K562 (cell line): ENCODE measurements around the gene ITGB5. TPM values are rescaled to one million over a fixed set of nuclear protein-coding genes. Genes with fewer than 3 reads are reported as not detected.

Experiments used
- CBFA2T2 ChIP-seq: fragments of 450-650 bp; conservative IDR thresholded peaks from 2 replicates; pipeline ENCODE4 v1.6.1; 2017; ENCODE audit warnings: mild to moderate bottlenecking
- CTBP1 ChIP-seq: fragments of 450-650 bp; IDR thresholded peaks from 2 replicates; pipeline ENCODE4 v1.6.1; 2016; ENCODE audit warnings: borderline replicate concordance
- EGR1 ChIP-seq: fragments of 450-650 bp; conservative IDR thresholded peaks from 2 replicates; pipeline ENCODE4 v1.6.1; 2017; ENCODE audit warnings: mild to moderate bottlenecking
- EP300 ChIP-seq: IDR thresholded peaks from 2 replicates; pipeline ENCODE4 v1.6.1; 2012; ENCODE audit warnings: low read length, improper control_type of control experiment
- FIP1L1 ChIP-seq: fragments of 200-400 bp; formaldehyde crosslinking; IDR thresholded peaks from 2 replicates; pipeline ENCODE4 v1.6.1; 2018; ENCODE audit warnings: mild to moderate bottlenecking, low read depth, low read length; ENCODE audit not compliant: poor library complexity, severe bottlenecking
- HNRNPL ChIP-seq: fragments of 200-400 bp; formaldehyde crosslinking; IDR thresholded peaks from 2 replicates; pipeline ENCODE4 v1.6.1; 2017; ENCODE audit warnings: low read depth, mild to moderate bottlenecking, low read length
- JUND ChIP-seq, 2 experiments: IDR thresholded peaks; 2 replicates in 1 of 2; 3 replicates in 1 of 2; pipeline ENCODE4 v1.6.1; 2011; ENCODE audit warnings: borderline replicate concordance in 2 of 2, low read depth in 2 of 2, low read length in 2 of 2, improper control_type of control experiment in 1 of 2, missing biosample characterization in 1 of 2, missing genetic modification characterization in 1 of 2, missing genetic modification reagents in 1 of 2
- KAT7 ChIP-seq: sonication (generic); formaldehyde crosslinking; IDR thresholded peaks from 2 replicates; pipeline ENCODE4 v1.8.0; 2022; ENCODE audit warnings: missing genetic modification reagents, mild to moderate bottlenecking, borderline replicate concordance
- MAFK ChIP-seq: IDR thresholded peaks from 2 replicates; pipeline ENCODE4 v1.6.1; 2011; ENCODE audit warnings: low read length, improper control_type of control experiment
- NCOR1 ChIP-seq: fragments of 450-650 bp; IDR thresholded peaks from 2 replicates; pipeline ENCODE4 v1.6.1; 2016; ENCODE audit warnings: mild to moderate bottlenecking, moderate library complexity
- RBM39 ChIP-seq: fragments of 200-400 bp; formaldehyde crosslinking; optimal IDR thresholded peaks from 2 replicates; pipeline ENCODE3; 2018; ENCODE audit warnings: low read depth, low read length
- SAFB2 ChIP-seq: fragments of 200-400 bp; formaldehyde crosslinking; IDR thresholded peaks from 2 replicates; pipeline ENCODE4 v1.6.1; 2018; ENCODE audit warnings: borderline replicate concordance, low read length, low read depth, moderate library complexity; ENCODE audit not compliant: severe bottlenecking
- SMAD4 ChIP-seq: fragments of 250-450 bp; sonication (Bioruptor Pico); conservative IDR thresholded peaks from 2 replicates; pipeline ENCODE4 v1.8.0; 2021; ENCODE audit warnings: inconsistent platforms, mild to moderate bottlenecking, moderate library complexity
- SMARCE1 ChIP-seq: fragments of 450-650 bp; IDR thresholded peaks from 2 replicates; pipeline ENCODE4 v1.7.1; 2016; ENCODE audit warnings: mild to moderate bottlenecking
- SOX6 ChIP-seq: fragments of 450-650 bp; IDR thresholded peaks from 2 replicates; pipeline ENCODE4 v1.6.1; 2014; ENCODE audit warnings: mild to moderate bottlenecking
- TBL1XR1 ChIP-seq, 2 experiments: IDR thresholded peaks; 2 replicates each; pipeline ENCODE4 v1.6.1; 2012; ENCODE audit warnings: improper control_type of control experiment in 2 of 2, low read length in 2 of 2, mild to moderate bottlenecking in 1 of 2
- TBP ChIP-seq: optimal IDR thresholded peaks from 2 replicates; pipeline ENCODE3; 2011; ENCODE audit warnings: low read depth, low read length, improper control_type of control experiment
- TCF7L2 ChIP-seq: fragments of 150-350 bp; IDR thresholded peaks from 2 replicates; pipeline ENCODE4 v1.6.1; 2016; ENCODE audit warnings: low read depth, mild to moderate bottlenecking, low read length, moderate library complexity
- ZC3H8 ChIP-seq: fragments of 450-650 bp; IDR thresholded peaks from 2 replicates; pipeline ENCODE4 v1.6.1; 2017
- polyA plus RNA-seq, 8 experiments: library from polyadenylated mRNA; depleted of rRNA in 4 of 8; stranded (reverse) in 5 of 8; unstranded in 3 of 8; fragments of >200 nt; fragmentation: Nextera tagmentation in 2 of 8; fragmentation: Illumina TruSeq in 1 of 8; extraction: Ambion mirVana in 2 of 8; extraction: Trizol in 1 of 8; gene quantifications; 2 replicates each; pipeline versions ENCODE4 v1.2.1 to v1.2.3, GENCODE V29; 2011 to 2014; ENCODE audit warnings: inconsistent platforms in 1 of 8, missing spikeins in 1 of 8
- total RNA-seq, 7 experiments: library from RNA; depleted of rRNA in 6 of 7; stranded (reverse); fragments of >200 nt in 6 of 7; fragmentation: Illumina TruSeq in 2 of 7; extraction: Trizol in 2 of 7; gene quantifications; 2 replicates each; pipeline versions ENCODE4 v1.2.1 to v1.2.3, GENCODE V29; 2011 to 2021; ENCODE audit warnings: low replicate concordance in 1 of 7
- TF ChIP-seq, protein P1 (sequence below): fragments of 450-650 bp; IDR thresholded peaks from 2 replicates; pipeline ENCODE4 v1.6.1; 2018; ENCODE audit not compliant: partially characterized antibody
- TF ChIP-seq, protein P2 (sequence below): fragments of 450-650 bp; conservative IDR thresholded peaks from 2 replicates; pipeline ENCODE4 v1.6.1; 2016; ENCODE audit warnings: missing genetic modification characterization, low read depth, mild to moderate bottlenecking, missing compliant biosample characterization, moderate library complexity
- TF ChIP-seq, protein P3 (sequence below): fragments of 450-650 bp; IDR thresholded peaks from 2 replicates; pipeline ENCODE4 v1.6.1; 2017; ENCODE audit warnings: mild to moderate bottlenecking, moderate library complexity

ITGB5 gene
- total and polyA plus RNA-seq, 9 of the 15 experiments (the other 6 are each of a cell fraction or from before 2014, with no cell fraction given) = 1.7 to 46.8 (median 9.9) TPM

DNA sequence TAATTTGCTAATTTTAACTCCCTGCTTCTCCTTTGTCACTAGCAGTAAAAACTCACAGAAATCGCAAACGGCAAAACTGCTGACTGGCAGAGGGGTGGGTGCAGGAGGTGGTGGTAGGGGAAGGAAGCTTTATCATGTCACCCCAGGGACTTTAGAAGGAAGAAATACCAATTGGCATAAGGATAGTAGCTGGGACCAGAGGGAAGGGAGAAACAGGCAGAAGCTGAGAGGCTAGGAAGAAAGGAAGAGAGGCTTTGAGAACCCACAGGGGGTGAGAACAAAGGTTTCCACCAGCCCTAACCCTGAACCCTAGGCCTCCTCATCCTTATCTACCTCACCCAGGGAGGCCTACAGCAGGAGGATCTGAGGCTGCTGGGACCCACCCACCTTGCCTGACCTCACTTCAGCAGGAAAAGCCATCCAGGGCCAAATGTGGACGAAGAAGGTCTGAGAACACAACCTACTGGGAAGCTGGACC lies 10.7 kb downstream of the ITGB5 start (continued):
- TF ChIP-seq, protein P1, sequence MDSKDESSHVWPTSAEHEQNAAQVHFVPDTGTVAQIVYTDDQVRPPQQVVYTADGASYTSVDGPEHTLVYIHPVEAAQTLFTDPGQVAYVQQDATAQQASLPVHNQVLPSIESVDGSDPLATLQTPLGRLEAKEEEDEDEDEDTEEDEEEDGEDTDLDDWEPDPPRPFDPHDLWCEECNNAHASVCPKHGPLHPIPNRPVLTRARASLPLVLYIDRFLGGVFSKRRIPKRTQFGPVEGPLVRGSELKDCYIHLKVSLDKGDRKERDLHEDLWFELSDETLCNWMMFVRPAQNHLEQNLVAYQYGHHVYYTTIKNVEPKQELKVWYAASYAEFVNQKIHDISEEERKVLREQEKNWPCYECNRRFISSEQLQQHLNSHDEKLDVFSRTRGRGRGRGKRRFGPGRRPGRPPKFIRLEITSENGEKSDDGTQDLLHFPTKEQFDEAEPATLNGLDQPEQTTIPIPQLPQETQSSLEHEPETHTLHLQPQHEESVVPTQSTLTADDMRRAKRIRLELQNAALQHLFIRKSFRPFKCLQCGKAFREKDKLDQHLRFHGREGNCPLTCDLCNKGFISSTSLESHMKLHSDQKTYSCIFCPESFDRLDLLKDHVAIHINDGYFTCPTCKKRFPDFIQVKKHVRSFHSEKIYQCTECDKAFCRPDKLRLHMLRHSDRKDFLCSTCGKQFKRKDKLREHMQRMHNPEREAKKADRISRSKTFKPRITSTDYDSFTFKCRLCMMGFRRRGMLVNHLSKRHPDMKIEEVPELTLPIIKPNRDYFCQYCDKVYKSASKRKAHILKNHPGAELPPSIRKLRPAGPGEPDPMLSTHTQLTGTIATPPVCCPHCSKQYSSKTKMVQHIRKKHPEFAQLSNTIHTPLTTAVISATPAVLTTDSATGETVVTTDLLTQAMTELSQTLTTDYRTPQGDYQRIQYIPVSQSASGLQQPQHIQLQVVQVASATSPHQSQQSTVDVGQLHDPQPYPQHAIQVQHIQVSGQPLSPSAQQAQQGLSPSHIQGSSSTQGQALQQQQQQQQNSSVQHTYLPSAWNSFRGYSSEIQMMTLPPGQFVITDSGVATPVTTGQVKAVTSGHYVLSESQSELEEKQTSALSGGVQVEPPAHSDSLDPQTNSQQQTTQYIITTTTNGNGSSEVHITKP = peak; percentile 45
- TF ChIP-seq FIP1L1 = no peak
- TF ChIP-seq NCOR1 = peak; percentile 76
- TF ChIP-seq RBM39 = no peak
- TF ChIP-seq CTBP1 = peak; percentile 87
- TF ChIP-seq HNRNPL = 0 out of 2 replicates have a peak, but pooled peaks have one; percentile 32
- TF ChIP-seq, protein P2, sequence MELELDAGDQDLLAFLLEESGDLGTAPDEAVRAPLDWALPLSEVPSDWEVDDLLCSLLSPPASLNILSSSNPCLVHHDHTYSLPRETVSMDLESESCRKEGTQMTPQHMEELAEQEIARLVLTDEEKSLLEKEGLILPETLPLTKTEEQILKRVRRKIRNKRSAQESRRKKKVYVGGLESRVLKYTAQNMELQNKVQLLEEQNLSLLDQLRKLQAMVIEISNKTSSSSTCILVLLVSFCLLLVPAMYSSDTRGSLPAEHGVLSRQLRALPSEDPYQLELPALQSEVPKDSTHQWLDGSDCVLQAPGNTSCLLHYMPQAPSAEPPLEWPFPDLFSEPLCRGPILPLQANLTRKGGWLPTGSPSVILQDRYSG (tag) = peak; percentile 31; the same call in 1 of the 2 replicates
- TF ChIP-seq SAFB2 = no peak
- peak; percentile 67; the same call in 1 of the 2 replicates for TF ChIP-seq JUND (IDR thresholded peaks at IDR 0.05; ENCODE audit: borderline replicate concordance, low read depth, low read length)
- peak; percentile 20; the same call in 1 of the 3 replicates for TF ChIP-seq JUND (tag; IDR thresholded peaks at IDR 0.05; ENCODE audit: borderline replicate concordance, low read depth, low read length)
- 0 out of 4 replicates have a peak, but pooled peaks of 1 of the 2 experiments have one; percentile 17 for TF ChIP-seq TBL1XR1 (IDR thresholded peaks at IDR 0.05; ENCODE audit: low read length in 2 of 2)
- TF ChIP-seq EP300 = peak; percentile 75
- peak; percentile 61 for TF ChIP-seq EGR1
- peak; percentile 81 for TF ChIP-seq SOX6
- TF ChIP-seq ZC3H8 = no peak
- peak; percentile 71 for TF ChIP-seq CBFA2T2
- TF ChIP-seq, protein P3, sequence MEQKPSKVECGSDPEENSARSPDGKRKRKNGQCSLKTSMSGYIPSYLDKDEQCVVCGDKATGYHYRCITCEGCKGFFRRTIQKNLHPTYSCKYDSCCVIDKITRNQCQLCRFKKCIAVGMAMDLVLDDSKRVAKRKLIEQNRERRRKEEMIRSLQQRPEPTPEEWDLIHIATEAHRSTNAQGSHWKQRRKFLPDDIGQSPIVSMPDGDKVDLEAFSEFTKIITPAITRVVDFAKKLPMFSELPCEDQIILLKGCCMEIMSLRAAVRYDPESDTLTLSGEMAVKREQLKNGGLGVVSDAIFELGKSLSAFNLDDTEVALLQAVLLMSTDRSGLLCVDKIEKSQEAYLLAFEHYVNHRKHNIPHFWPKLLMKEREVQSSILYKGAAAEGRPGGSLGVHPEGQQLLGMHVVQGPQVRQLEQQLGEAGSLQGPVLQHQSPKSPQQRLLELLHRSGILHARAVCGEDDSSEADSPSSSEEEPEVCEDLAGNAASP = peak; percentile 25; the same call in 1 of the 2 replicates
- no peak for TF ChIP-seq KAT7 (CRISPR knock-in tag)
- TF ChIP-seq TCF7L2 = no peak
- peak; percentile 44; the same call in 1 of the 2 replicates for TF ChIP-seq MAFK
- 0 out of 2 replicates have a peak, but pooled peaks have one; percentile 35 for TF ChIP-seq SMAD4 (CRISPR knock-in tag)
- peak; percentile 70; the same call in 1 of the 2 replicates for TF ChIP-seq SMARCE1
- TF ChIP-seq TBP = no peak
